Left lung (tissue), 14 donors: ENCODE data around the gene EHMT2. TPM values are rescaled to one million over a fixed set of nuclear protein-coding genes. Genes with fewer than 3 reads are reported as not detected.

ENCODE experiments used
- ATAC-seq: fragments of 200-7000 bp; cut with Tn5 transposase; one replicate; pipeline ENCODE4 v1.9.1; 2020; ENCODE audit warnings: moderate library complexity
- DNase-seq, 4 donors: peaks; one replicate each; pipeline ENCODE4 v3.0.0-alpha.2; 2013 to 2020
- H3K27ac ChIP-seq, 2 donors: fragments of 200-600 bp; sonication (generic) in 1 of 2; one replicate each; pipeline versions ENCODE4 v1.5.0 to v1.8.0; 2020 to 2021
- H3K27me3 ChIP-seq, 2 donors: fragments of 200-600 bp; sonication (generic) in 1 of 2; one replicate each; pipeline versions ENCODE4 v1.5.0 to v1.8.0; 2020 to 2021
- H3K36me3 ChIP-seq, 2 donors: fragments of 200-600 bp; sonication (generic) in 1 of 2; one replicate each; pipeline versions ENCODE4 v1.5.0 to v1.8.0; 2020 to 2021
- H3K4me1 ChIP-seq, 2 donors: fragments of 200-600 bp; one replicate each; pipeline ENCODE4 v1.8.0; 2021
- H3K4me3 ChIP-seq, 2 donors: fragments of 200-600 bp; sonication (generic) in 1 of 2; one replicate each; pipeline versions ENCODE4 v1.5.0 to v1.8.0; 2020 to 2021; ENCODE audit warnings: mild to moderate bottlenecking in 1 of 2
- H3K9me3 ChIP-seq, 2 donors: fragments of 200-600 bp; sonication (generic) in 1 of 2; one replicate each; pipeline versions ENCODE4 v1.5.0 to v1.8.0; 2020 to 2021
- CTCF ChIP-seq, 2 donors: fragments of 200-600 bp; sonication (generic) in 1 of 2; IDR thresholded peaks; one replicate each; pipeline versions ENCODE4 v1.5.0 to v1.8.0; 2021; ENCODE audit warnings: antibody characterized with exemption in 2 of 2
- intact Hi-C, 2 donors: fragments of 100-400 bp; cut with DNase I; formaldehyde crosslinking; loops; one replicate each; pipeline versions ENCODE4 v1.11.2 to v1.14.2; 2022
- long read RNA-seq, 12 donors: library from polyadenylated mRNA in 2 of 12; unstranded in 2 of 12; transcript quantifications; one replicate each; pipeline ENCODE4 v2.0.0 and lab custom pipeline, GENCODE V29; 2019 to 2026
- polyA plus RNA-seq, 6 donors: library from polyadenylated mRNA; unstranded; fragments of 120-200 nt; gene quantifications; one replicate each; pipeline ENCODE4 v1.2.1, GENCODE V29; 2013; ENCODE audit not compliant: insufficient read length in 6 of 6
- total RNA-seq, 2 donors: library from RNA; stranded (reverse); fragmentation: NEBNext Ultra II Directional; extraction: Animal tissue kit (Norgen Biotek cat#: 25700); gene quantifications; one replicate each; pipeline ENCODE4 v1.2.1, GENCODE V29; 2021
- donor health status: DM: no; HTN: yes; CAD: no.
- donor health status: DM: no; HTN: no; CAD: no.

Gene EHMT2
- total RNA-seq (10 to 100 TPM; 41.0 to 42.3 TPM), polyA plus RNA-seq (10 to 100 TPM; 66.3 to 85.0 (median 77.4) TPM)
- long read RNA-seq, donor 1, transcript EHMT2-208 (4 exons, 1,454 nt), result major isoform, 13 of 22 reads
- long read RNA-seq, donor 1, partial matches to known transcripts, result 5 of 22 reads
- long read RNA-seq, donor 1, other reads (novel, unspliced or antisense), result 0 of 22 reads
- long read RNA-seq, donor 2, partial matches to known transcripts, result 7 of 11 reads
- long read RNA-seq, donor 2, other reads (novel, unspliced or antisense), result 0 of 11 reads
- long read RNA-seq, donor 3, full-length matches to known transcripts, result 5 of 11 reads
- long read RNA-seq, donor 3, partial matches to known transcripts, result 6 of 11 reads
- long read RNA-seq, donor 3, other reads (novel, unspliced or antisense), result 0 of 11 reads
- long read RNA-seq, donor 4, partial matches to known transcripts, result 3 of 6 reads
- long read RNA-seq, donor 4, other reads (novel, unspliced or antisense), result 0 of 6 reads
- long read RNA-seq, donor 5, transcript EHMT2-208 (4 exons, 1,454 nt), result major isoform, 8 of 10 reads
- long read RNA-seq, donor 5, partial matches to known transcripts, result 0 of 10 reads
- long read RNA-seq, donor 5, other reads (novel, unspliced or antisense), result 0 of 10 reads
- long read RNA-seq, donor 6, partial matches to known transcripts, result 0 of 4 reads
- long read RNA-seq, donor 6, other reads (novel, unspliced or antisense), result 0 of 4 reads
- long read RNA-seq, donor 7, partial matches to known transcripts, result 0 of 1 reads
- long read RNA-seq, donor 7, other reads (novel, unspliced or antisense), result 0 of 1 reads
- long read RNA-seq, donor 8, partial matches to known transcripts, result 10 of 18 reads
- long read RNA-seq, donor 8, other reads (novel, unspliced or antisense), result 0 of 18 reads
- long read RNA-seq, donor 9, result 0 reads
- long read RNA-seq, donor 10, partial matches to known transcripts, result 6 of 13 reads
- long read RNA-seq, donor 10, other reads (novel, unspliced or antisense), result 3 of 13 reads
- long read RNA-seq, donor 11, transcript EHMT2-203 (28 exons, 3,965 nt), result major isoform, 5 of 23 reads
- long read RNA-seq, donor 11, partial matches to known transcripts, result 14 of 23 reads
- long read RNA-seq, donor 11, other reads (novel, unspliced or antisense), result 0 of 23 reads
- long read RNA-seq, donor 12, partial matches to known transcripts, result 44 of 64 reads
- long read RNA-seq, donor 12, other reads (novel, unspliced or antisense), result 14 of 64 reads

GRCh38 chr6:31897612-31898382 lies at the start of gene EHMT2:
TSS of gene EHMT2 (minus strand) at chr6:31897698. CDS start at chr6:31897677, 21 bp downstream.
- Histone ChIP-seq H3K4me1 (peaks cover 19 to 45% of the 10 kb centered on the region in 2 donors), H3K36me3 (peaks cover 0 to 29% of the 10 kb centered on the region in 2 donors), H3K4me3 (peak within 1 kb of the TSS; percentile 71 to 93), H3K27me3 (no peaks in the 10 kb centered on the region), H3K9me3 (no peaks in the 10 kb centered on the region), H3K27ac (peak within 1 kb of the TSS; percentile 75 to 81)
- intact Hi-C loops, result no loop called here
- ATAC-seq (peak; percentile 70), DNase-seq (peak; percentile 85 to 97 (median 88))
- no peak for TF ChIP-seq CTCF (IDR thresholded peaks at IDR 0.05)

- intact Hi-C loops, result no loop called here
- H3K4me3 ChIP-seq, result peak overlapping the region in 1 of 2 donors; percentile 30
- H3K4me1 ChIP-seq, result peaks cover 10 to 24% of the 10 kb centered on the region in 2 donors
- TF ChIP-seq CTCF (IDR thresholded peaks at IDR 0.05), result no peak
- H3K9me3 ChIP-seq, result no peaks in the 10 kb centered on the region
- H3K27ac ChIP-seq, result no peak overlapping the region
- H3K27me3 ChIP-seq, result no peaks in the 10 kb centered on the region
- H3K36me3 ChIP-seq, result peaks cover 0 to 64% of the 10 kb centered on the region in 2 donors
- DNase-seq (no peak), ATAC-seq (no peak)
Observed at GRCh38 chr6:31947070-31947675, 49.7 kb upstream of the EHMT2 start.

- Histone ChIP-seq H3K27ac (peak overlapping the region; percentile 83 to 88), H3K4me1 (peaks cover 10 to 24% of the 10 kb centered on the region in 2 donors), H3K4me3 (peak overlapping the region in 1 of 2 donors; percentile 30), H3K27me3 (no peaks in the 10 kb centered on the region), H3K9me3 (no peaks in the 10 kb centered on the region), H3K36me3 (peaks cover 0 to 56% of the 10 kb centered on the region in 2 donors)
- intact Hi-C loops, result no loop called here
- DNase-seq (no peak), ATAC-seq (no peak)
- no peak for TF ChIP-seq CTCF (IDR thresholded peaks at IDR 0.05)
Observed at GRCh38 chr6:31946370-31946885, 48.9 kb upstream of the EHMT2 start.
